HCT116 (cell line): Measurements from ENCODE around the gene MMP17. TPM values are rescaled to one million over a fixed set of nuclear protein-coding genes. Genes with fewer than 3 reads are reported as not detected.

ENCODE experiments used
- ATAC-seq: fragments of 200-7000 bp; cut with Tn5 transposase; 2 replicates; pipeline ENCODE4 v1.9.1; 2020; ENCODE audit warnings: mild to moderate bottlenecking, moderate library complexity
- BruUV-seq: library from RNA; stranded (reverse); fragments of 400-500 nt; replicated peaks from 2 replicates; lab custom pipeline; 2021; lab: Mats Ljungman, UMichigan
- CTCF ChIA-PET: fragments of 300-600 bp; sonication (Branson Sonifier 250); formaldehyde crosslinking; loops from one replicate; lab custom pipeline; 2021; ENCODE audit warnings: antibody characterized with exemption; lab: Charles Lee
- POLR2A ChIA-PET: fragments of 300-600, 350-600 bp; sonication (Branson Sonifier 250); formaldehyde crosslinking; loops from one replicate; lab custom pipeline; 2021; ENCODE audit warnings: antibody characterized with exemption; lab: Charles Lee
- RAD21 ChIA-PET, 2 experiments: fragments of 300-600 bp; sonication (Branson Sonifier 250); formaldehyde crosslinking; loops; one replicate each; lab custom pipeline; 2023; ENCODE audit warnings: low total read pairs in 2 of 2; ENCODE audit not compliant: uncharacterized antibody in 2 of 2, unreplicated experiment in 2 of 2, low non-redundant PET in 1 of 2; lab: Charles Lee
- DNase-seq: peaks from one replicate; pipeline ENCODE4 v3.0.0-alpha.2; 2010; ENCODE audit warnings: low read depth, low spot score
- H2AFZ ChIP-seq: fragments of 200-600 bp; shearing (Covaris generic), sonication (generic); 2 replicates; pipeline ENCODE4 v1.6.1; 2017; ENCODE audit warnings: low read depth, mixed run types, mixed read lengths, antibody characterized with exemption, low read length; ENCODE audit not compliant: poor library complexity, severe bottlenecking
- H3K27ac ChIP-seq: 2 replicates; pipeline ENCODE4 v1.5.1; 2012; ENCODE audit warnings: low read depth, low read length
- H3K27me3 ChIP-seq: fragments of 200-600 bp; sonication (generic); 2 replicates; pipeline ENCODE4 v1.6.1; 2016; ENCODE audit warnings: mixed run types, low read length, mixed read lengths; ENCODE audit not compliant: insufficient read depth
- H3K36me3 ChIP-seq, 2 experiments: fragments of 200-500 bp in 1 of 2; fragments of 200-600 bp in 1 of 2; sonication (Bioruptor generic) in 1 of 2; sonication (generic) in 1 of 2; 2 replicates each; pipeline versions ENCODE4 v1.5.1 to v1.6.1; 2014 to 2016; ENCODE audit warnings: low read length in 2 of 2, inconsistent platforms in 1 of 2, mixed read lengths in 1 of 2, mixed run types in 1 of 2; ENCODE audit not compliant: insufficient read depth in 2 of 2, control insufficient read depth in 1 of 2
- H3K4me1 ChIP-seq, 2 experiments: fragments of 200-600 bp in 1 of 2; sonication (generic) in 1 of 2; 2 replicates each; pipeline versions ENCODE4 v1.5.1 to v1.6.1; 2012 to 2017; ENCODE audit warnings: low read length in 2 of 2, inconsistent platforms in 1 of 2, mild to moderate bottlenecking in 1 of 2, mixed read lengths in 1 of 2, mixed run types in 1 of 2, moderate library complexity in 1 of 2; ENCODE audit not compliant: insufficient read depth in 2 of 2, control insufficient read depth in 1 of 2
- H3K4me2 ChIP-seq: fragments of 200-600 bp; sonication (generic); 2 replicates; pipeline ENCODE4 v1.6.1; 2017; ENCODE audit warnings: mixed run types, low read length, mixed read lengths
- H3K4me3 ChIP-seq, 2 experiments: fragments of 200-600 bp in 1 of 2; sonication (generic) in 1 of 2; replicated peaks in 1 of 2; 2 replicates each; pipeline ENCODE4 v1.5.1; 2011 to 2016; ENCODE audit warnings: low read length in 2 of 2, control low read depth in 1 of 2, low read depth in 1 of 2, mild to moderate bottlenecking in 1 of 2, mixed read lengths in 1 of 2, mixed run types in 1 of 2
- H3K79me2 ChIP-seq: fragments of 200-600 bp; sonication (generic); 2 replicates; pipeline ENCODE4 v1.6.1; 2017; ENCODE audit warnings: mild to moderate bottlenecking, mixed run types, low read length, moderate library complexity, mixed read lengths; ENCODE audit not compliant: insufficient read depth
- H3K9ac ChIP-seq: fragments of 200-600 bp; sonication (generic); 2 replicates; pipeline ENCODE4 v1.6.1; 2016; ENCODE audit warnings: low read length, mixed read lengths
- H3K9me2 ChIP-seq: fragments of 200-600 bp; sonication (generic), shearing (Covaris generic); 2 replicates; pipeline ENCODE4 v1.6.1; 2017; ENCODE audit warnings: mixed run types, mild to moderate bottlenecking, moderate library complexity; ENCODE audit not compliant: insufficient read depth
- H3K9me3 ChIP-seq, 2 experiments: fragments of 200-500 bp in 1 of 2; fragments of 200-600 bp in 1 of 2; sonication (Bioruptor generic) in 1 of 2; sonication (generic) in 1 of 2; 2 replicates each; pipeline ENCODE4 v1.6.1; 2014 to 2017; ENCODE audit warnings: low read length in 2 of 2, mixed read lengths in 2 of 2, inconsistent platforms in 1 of 2, low read depth in 1 of 2, mild to moderate bottlenecking in 1 of 2, mixed run types in 1 of 2, moderate library complexity in 1 of 2; ENCODE audit not compliant: control insufficient read depth in 1 of 2, insufficient read depth in 1 of 2
- H4K20me1 ChIP-seq: fragments of 200-600 bp; sonication (generic), shearing (Covaris generic); 2 replicates; pipeline ENCODE4 v1.6.1; 2017; ENCODE audit warnings: mixed run types, mild to moderate bottlenecking, moderate library complexity; ENCODE audit not compliant: insufficient read depth
- CBX3 ChIP-seq: IDR thresholded peaks from 2 replicates; pipeline ENCODE4 v1.6.1; 2012; ENCODE audit warnings: low read depth
- CTCF ChIP-seq, 3 experiments: fragments of 200-600 bp in 1 of 3; sonication (generic) in 1 of 3; IDR thresholded peaks in 2 of 3; conservative IDR thresholded peaks in 1 of 3; 2 replicates each; pipeline ENCODE4 v1.5.1; 2012 to 2017; ENCODE audit warnings: low read depth in 2 of 3, low read length in 2 of 3, antibody characterized with exemption in 1 of 3, borderline replicate concordance in 1 of 3, control low read depth in 1 of 3, mild to moderate bottlenecking in 1 of 3, mixed read lengths in 1 of 3, mixed run types in 1 of 3, moderate library complexity in 1 of 3; ENCODE audit not compliant: insufficient read depth in 1 of 3
- EGR1 ChIP-seq: IDR thresholded peaks from 2 replicates; pipeline ENCODE4 v1.6.1; 2012; ENCODE audit warnings: low read depth
- SRF ChIP-seq: IDR thresholded peaks from 2 replicates; pipeline ENCODE4 v1.6.1; 2012; ENCODE audit warnings: low read depth
- intact Hi-C: fragments of 100-400 bp; cut with micrococcal nuclease; formaldehyde crosslinking; loops from 2 replicates; pipeline ENCODE4 v1.10.0; 2022
- total RNA-seq: library from RNA; stranded (reverse); gene quantifications from one replicate; pipeline ENCODE4 v1.2.1, GENCODE V29; 2021; ENCODE audit not compliant: unreplicated experiment

The MMP17 gene
- total RNA-seq, 1 experiment from 2014 or later: 14.3 TPM

GRCh38 chr12:131856366-131857097 lies 28.3 kb downstream of the MMP17 start:
- H3K4me2 ChIP-seq: no peak overlapping the region
- H3K36me3 ChIP-seq: no peaks in the 10 kb centered on the region
- no peak for DNase-seq
- no peak for TF ChIP-seq CBX3
- no peak for TF ChIP-seq SRF
- no peak for TF ChIP-seq CTCF (IDR thresholded peaks at IDR 0.05 in 2 of 3, conservative IDR thresholded peaks at IDR 0.05 in 1 of 3; ENCODE audit: borderline replicate concordance in 1 of 3, insufficient read depth in 1 of 3, low read depth in 2 of 3, low read length in 2 of 3)
- TF ChIP-seq EGR1: no peak
- TF ChIP-seq, all 23 proteins: peak for 0
- no peak for ATAC-seq
- CTCF ChIA-PET: no interaction called here
- Histone ChIP-seq H3K9me3 (no peaks in the 10 kb centered on the region), H3K27me3 (no peaks in the 10 kb centered on the region), H2AFZ (no peak overlapping the region), H3K79me2 (no peaks in the 10 kb centered on the region), H3K9me2 (no peaks in the 10 kb centered on the region), H3K27ac (no peak overlapping the region), H3K4me1 (peaks cover 11 to 13% of the 10 kb centered on the region in 2 experiments), H4K20me1 (no peaks in the 10 kb centered on the region), H3K9ac (no peak overlapping the region), H3K4me3 (no peak overlapping the region)
- RAD21 ChIA-PET: interaction anchor here in 1 of 2 experiments (0.7 kb wide), 1 partner anchor 72 kb away, joined by 3 read pairs; no protein-coding TSS in a partner anchor
- POLR2A ChIA-PET: no interaction called here
- no TSS peak for BruUV-seq
- intact Hi-C loops: no loop called here
